Esophagus mucosa (tissue), 1 donor: Measurements from ENCODE around the gene PLAC1. TPM values are rescaled to one million over a fixed set of nuclear protein-coding genes. Genes with fewer than 3 reads are reported as not detected.

Experiments
- ATAC-seq: fragments of 200-7000 bp; cut with Tn5 transposase; one replicate; pipeline ENCODE4 v1.9.1; 2020
- total RNA-seq: library from RNA; stranded (reverse); gene quantifications from one replicate; pipeline ENCODE4 v1.2.4, GENCODE V29; 2023
- donor health status: DM: yes; HTN: yes; CAD: no.

PLAC1 gene
- total RNA-seq, 1 donor from 2014 or later, result not detected

GRCh38 chrX:134670134-134670924 lies 12.1 kb upstream of the PLAC1 start:
- ATAC-seq, result peak; percentile 59

GRCh38 chrX:134669378-134670098 lies 11.3 kb upstream of the PLAC1 start:
- no peak for ATAC-seq

- ATAC-seq, result no peak
These were observed 5.9 kb upstream of the PLAC1 start for GRCh38 chrX:134664202-134664601.

- no peak for ATAC-seq
These were observed 3.0 kb upstream of the PLAC1 start for GRCh38 chrX:134661295-134661694.

GRCh38 chrX:134660627-134661026 lies 2.4 kb upstream of the PLAC1 start:
- ATAC-seq, result no peak

- no peak for ATAC-seq
These were observed 1.5 kb upstream of the PLAC1 start for GRCh38 chrX:134659761-134660160.

- ATAC-seq, result no peak
These were observed 421 bp upstream of the PLAC1 start for GRCh38 chrX:134658760-134659023.

GRCh38 chrX:134654398-134655012 lies 3.8 kb downstream of the PLAC1 start:
- no peak for ATAC-seq

GRCh38 chrX:134653835-134654234 lies 4.4 kb downstream of the PLAC1 start:
- no peak for ATAC-seq

GRCh38 chrX:134650701-134651100 lies 7.6 kb downstream of the PLAC1 start:
- ATAC-seq, result no peak

- no peak for ATAC-seq
These were observed 8.5 kb downstream of the PLAC1 start for GRCh38 chrX:134649770-134650169.

GRCh38 chrX:134647477-134647877 lies 10.8 kb downstream of the PLAC1 start:
- no peak for ATAC-seq

- ATAC-seq, result no peak
These were observed 11.6 kb downstream of the PLAC1 start for GRCh38 chrX:134646691-134647090.

GRCh38 chrX:134645936-134646543 lies 12.2 kb downstream of the PLAC1 start:
- ATAC-seq, result no peak

GRCh38 chrX:134642386-134642785 lies 15.9 kb downstream of the PLAC1 start:
- no peak for ATAC-seq

GRCh38 chrX:134641346-134641745 lies 16.9 kb downstream of the PLAC1 start:
- ATAC-seq, result no peak

GRCh38 chrX:134640914-134641313 lies 17.4 kb downstream of the PLAC1 start:
- no peak for ATAC-seq

GRCh38 chrX:134636851-134637250 lies 21.4 kb downstream of the PLAC1 start:
- no peak for ATAC-seq

GRCh38 chrX:134634691-134635090 lies 23.6 kb downstream of the PLAC1 start:
- no peak for ATAC-seq

- no peak for ATAC-seq
These were observed 24.4 kb downstream of the PLAC1 start for GRCh38 chrX:134633832-134634231.

- ATAC-seq, result no peak
These were observed 24.9 kb downstream of the PLAC1 start for GRCh38 chrX:134633394-134633793.

- no peak for ATAC-seq
These were observed 25.9 kb downstream of the PLAC1 start for GRCh38 chrX:134632355-134632754.
